ENCODE measurements around the gene DNASE2.

The DNASE2 gene

DNA sequence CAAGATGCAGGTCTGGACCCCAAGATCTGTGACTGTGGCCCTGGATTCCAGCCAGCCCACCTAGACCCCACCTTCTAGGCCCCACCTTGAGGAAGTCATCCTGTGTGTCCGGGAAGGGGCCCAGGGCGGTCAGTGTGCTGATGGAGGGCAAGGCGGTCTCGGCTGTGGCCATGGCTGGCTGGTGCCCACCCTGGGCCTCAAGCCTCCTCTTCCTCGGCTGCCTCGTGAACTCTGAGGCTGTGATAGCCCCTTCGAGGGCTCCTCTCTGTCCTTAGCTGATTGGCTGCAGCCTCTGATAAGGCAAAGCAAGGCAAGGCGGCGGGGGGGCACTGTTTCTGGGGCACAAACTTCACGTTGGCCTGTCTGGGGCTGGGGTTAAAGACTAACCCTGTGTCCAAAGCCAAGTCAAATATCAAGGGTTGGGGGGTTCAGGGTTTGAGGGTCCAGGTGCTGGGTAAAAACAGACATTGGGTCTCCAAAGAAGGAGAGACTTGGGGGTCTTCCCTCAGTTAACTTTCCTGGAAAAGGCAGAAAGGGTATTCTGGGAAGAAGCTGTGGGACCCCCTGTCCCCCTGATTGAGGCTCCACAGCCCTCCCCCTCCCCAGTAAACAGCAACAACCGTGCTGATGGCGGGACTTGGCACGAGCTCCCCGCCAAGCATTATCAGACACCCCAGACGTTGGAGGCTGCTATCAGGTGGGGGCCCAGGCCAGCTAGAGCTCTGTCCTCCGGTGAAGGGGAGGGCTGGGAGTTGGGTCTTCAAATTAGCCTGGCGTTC is 5.9 kb upstream of the DNASE2 start, which contains the start of gene KLF1:
Gene KLF1, minus strand, starts transcription at position 233 of the 779 bp plus-strand sequence. Its CDS starts 61 bp downstream, at position 172.
- DNase-seq (ENCODE audit: low read depth) = no peak

DNA sequence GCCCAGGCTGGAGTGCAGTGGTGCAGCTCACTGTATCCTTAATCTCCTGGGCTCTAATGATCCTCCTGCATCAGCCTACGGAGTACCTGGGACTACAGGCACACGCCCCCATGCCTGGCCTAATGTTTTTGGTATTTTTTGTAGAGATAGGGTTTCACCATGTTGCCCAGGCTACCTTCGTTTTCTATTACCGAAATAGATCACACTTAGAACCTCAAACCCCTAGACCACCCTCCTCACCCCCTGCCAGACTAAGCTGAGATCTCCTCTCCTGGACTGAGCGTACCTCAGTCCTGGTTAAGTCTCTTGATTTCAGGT is 5.4 kb upstream of the DNASE2 start:
- DNase-seq (ENCODE audit: low read depth) = no peak

DNA sequence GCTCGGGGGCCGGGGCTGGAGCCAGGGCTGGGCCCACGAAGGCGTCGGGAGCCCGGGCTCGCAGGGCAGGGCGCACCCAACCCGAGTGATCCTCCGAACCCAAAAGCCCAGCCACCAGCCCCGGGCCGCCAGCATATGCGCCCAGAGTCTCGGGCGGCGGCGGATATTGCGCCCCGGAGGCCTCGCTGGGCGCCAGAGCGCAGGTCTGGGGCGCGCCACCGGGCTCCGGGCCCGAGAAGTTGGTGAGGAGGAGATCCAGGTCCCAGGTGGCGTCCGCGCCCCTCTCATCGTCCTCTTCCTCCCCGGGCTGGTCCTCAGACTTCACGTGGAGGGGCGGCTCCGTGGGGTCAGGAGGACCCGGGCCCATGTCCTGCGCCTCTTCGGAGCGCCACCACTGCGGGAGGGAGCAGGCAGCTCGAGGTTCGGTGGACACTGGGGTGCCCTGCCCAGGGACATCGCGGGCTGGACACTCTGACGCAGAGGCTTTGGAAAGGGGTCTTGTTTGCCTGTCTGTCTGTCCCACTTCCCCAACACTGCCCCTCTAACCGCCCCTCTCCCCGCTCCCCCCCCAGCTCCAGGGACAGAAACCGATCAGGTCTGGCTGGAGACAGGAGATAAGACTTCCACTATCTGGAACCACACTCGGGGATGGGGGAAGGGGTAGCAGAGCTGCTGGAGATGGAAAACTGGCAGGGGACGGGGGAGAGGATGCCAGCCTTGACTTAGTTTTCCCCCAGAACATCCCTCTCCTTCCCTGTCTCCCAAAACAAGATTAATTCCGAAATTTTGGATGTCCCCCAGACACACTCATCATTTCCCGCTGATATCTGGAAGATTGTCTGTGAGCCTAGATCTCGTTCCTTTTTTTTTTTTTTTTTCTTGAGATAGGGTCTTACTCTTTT is 4.8 kb upstream of the DNASE2 start:
- no peak for DNase-seq (ENCODE audit: low read depth)

DNA sequence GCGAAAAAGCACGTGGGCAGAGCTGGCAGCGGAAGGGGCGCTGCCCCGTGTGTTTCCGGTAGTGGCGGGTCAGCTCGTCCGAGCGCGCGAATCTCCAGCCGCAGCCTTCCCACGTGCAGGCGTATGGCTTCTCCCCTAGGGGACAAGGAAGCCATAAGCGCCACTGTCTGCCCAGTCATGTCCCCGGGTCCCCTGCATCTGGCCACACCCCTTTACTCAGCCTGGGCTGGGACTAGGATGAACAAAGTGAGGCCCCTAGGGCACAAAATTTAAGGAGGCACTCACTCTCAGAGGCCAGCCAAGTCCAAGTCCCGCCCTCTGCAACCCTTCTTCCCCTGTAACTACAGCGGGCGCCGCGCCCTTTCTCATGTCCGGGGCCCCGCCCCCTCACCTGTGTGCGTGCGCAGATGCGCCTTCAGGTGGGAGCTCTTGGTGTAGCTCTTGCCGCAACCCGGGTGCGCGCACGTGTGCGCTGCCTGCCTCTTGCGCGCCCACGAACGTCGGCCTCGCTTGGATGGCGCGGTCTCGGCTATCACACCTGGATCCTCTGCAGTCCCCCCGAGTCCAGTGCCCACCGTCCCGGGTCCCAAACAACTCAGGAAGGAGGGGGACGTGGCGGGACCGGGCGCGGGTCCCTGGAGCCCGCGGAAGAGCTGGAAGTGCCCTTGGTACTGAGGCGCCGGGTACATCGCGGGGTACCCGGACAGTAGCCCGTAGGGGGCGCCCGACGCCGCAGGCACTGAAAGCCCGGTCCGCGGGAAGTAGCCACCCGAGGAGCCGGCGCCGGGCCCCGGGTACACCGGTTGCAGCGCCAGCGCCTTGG is 3.9 kb upstream of the DNASE2 start:
- no peak for DNase-seq (ENCODE audit: low read depth)

DNA sequence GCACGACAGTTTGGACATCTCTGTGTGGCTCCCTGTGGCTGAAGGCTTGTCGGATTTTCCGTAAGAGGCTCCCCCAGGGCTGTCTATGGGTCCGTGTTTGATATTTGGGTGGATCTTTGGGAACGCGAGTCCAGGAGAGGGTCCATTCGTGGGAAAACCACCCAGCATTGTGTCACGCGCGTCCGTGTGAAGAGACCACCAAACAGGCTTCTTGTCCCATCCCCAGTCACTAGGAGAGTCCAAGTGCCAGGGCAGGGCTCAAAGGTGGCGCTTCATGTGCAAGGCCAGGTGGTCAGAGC is 3.3 kb upstream of the DNASE2 start:
- DNase-seq (ENCODE audit: low read depth) = no peak

DNA sequence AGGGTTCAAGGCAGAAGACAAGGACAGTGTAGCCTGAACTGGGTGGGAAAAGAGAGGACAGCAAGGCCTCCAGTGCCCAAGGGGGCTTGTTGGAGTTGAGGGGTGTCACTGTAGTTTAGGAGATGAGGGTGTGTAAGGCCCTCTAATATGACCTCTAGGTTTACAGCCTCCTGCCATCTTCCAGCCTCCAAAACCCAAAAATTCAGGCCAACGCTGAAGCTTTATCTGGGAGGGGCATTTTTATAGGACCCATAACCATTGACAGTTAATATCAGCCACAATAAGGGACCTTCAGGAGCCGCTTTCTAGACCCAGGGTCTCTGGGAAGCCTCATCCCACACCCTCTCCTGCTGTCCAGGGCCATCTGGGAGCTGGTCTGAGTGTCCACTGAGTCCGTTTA is 3.0 kb upstream of the DNASE2 start:
- no peak for DNase-seq (ENCODE audit: low read depth)

DNA sequence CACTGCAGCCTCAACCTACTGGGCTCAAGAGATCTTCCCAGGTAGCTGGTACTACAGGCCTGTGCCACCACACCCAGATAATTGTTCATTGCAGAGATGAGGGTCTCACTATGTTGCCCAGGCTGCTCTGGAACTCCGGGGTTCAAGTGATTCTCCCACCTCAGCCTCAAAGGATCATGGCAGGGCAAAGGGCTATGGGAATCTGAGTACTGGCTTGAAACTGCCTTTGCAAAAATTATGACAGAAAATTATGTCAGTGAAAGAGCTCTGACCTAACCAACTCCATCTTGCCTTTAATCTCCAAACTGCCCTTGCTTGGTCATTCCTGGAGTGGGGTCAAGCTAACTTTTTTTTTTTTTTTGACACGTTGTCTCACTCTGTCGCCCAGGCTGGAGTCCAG is 1.3 kb upstream of the DNASE2 start:
- DNase-seq (ENCODE audit: low read depth) = no peak

DNA sequence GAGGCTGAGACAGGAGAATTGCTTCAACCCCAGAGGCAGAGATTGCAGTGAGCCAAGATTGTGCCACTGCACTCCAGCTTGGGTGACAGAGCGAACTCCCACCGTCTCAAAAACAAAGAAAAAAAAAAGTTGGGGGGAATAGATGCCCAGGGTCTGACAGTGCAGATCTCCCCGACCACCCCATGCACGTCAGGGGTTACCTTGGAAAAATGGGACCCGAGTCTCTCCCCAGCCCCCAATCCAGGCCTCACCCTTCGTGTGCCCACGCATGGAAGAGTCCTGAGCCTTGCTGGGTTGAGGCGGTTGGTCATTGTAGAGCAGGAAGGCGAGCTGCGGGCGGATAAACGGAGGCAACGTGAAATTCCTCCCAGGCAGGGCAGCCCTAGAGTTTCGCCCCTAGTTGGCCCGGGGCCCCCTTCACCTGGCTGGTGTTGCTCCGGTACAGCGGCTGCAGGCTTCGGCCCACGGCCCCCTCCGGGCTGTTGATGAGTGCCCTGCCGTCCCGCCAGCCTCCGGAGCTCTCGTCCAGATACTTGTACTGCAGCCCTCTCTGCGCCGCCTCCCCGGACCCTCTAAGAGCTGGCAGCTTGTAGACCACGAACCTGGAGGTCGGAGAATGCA is 588 bp downstream of the DNASE2 start:
- DNase-seq (ENCODE audit: low read depth) = no peak

DNA sequence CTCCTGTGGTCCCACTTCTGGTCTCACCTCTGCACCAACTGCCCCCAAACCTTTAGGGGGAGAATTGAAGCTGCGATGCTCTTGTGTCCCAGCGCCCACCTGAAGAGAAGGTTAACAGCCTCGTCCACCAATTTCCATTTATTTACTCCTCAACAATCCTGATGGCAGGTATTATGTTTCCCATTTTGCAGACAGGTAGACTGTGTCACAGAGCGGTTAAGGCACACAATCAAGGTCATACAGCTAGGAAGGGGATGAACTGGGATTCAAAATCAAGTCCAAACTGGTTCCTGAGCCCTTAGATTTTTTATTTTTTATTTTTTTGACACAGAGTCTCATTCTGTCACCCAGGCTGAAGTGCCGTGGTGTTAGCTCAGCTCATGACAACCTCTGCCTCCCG is 6.2 kb downstream of the DNASE2 start:
- DNase-seq (ENCODE audit: low read depth) = no peak

DNA sequence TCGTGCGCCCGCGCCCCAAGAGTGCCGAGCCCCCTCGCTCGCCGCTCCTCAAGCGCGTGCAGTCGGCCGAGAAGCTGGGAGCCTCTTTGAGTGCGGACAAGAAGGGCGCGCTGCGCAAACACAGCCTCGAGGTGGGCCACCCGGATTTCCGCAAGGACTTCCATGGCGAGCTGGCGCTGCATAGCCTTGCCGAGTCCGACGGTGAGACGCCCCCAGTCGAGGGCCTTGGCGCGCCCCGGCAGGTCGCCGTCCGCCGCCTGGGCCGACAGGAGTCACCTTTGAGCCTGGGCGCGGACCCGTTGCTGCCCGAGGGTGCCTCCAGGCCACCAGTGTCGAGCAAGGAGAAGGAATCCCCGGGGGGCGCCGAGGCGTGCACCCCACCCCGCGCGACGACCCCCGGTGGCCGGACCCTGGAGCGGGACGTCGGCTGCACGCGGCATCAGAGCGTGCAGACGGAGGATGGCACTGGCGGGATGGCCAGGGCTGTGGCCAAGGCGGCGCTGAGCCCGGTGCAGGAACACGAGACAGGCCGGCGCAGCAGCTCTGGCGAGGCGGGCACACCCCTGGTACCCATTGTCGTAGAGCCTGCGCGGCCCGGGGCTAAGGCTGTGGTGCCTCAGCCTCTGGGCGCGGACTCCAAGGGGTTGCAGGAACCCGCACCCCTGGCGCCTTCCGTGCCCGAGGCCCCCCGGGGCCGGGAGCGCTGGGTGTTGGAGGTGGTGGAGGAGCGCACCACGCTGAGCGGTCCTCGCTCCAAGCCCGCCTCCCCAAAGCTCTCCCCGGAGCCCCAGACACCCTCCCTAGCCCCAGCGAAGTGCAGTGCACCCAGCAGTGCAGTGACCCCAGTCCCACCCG is 7.1 kb downstream of the DNASE2 start:
- DNase-seq (ENCODE audit: low read depth) = no peak

DNA sequence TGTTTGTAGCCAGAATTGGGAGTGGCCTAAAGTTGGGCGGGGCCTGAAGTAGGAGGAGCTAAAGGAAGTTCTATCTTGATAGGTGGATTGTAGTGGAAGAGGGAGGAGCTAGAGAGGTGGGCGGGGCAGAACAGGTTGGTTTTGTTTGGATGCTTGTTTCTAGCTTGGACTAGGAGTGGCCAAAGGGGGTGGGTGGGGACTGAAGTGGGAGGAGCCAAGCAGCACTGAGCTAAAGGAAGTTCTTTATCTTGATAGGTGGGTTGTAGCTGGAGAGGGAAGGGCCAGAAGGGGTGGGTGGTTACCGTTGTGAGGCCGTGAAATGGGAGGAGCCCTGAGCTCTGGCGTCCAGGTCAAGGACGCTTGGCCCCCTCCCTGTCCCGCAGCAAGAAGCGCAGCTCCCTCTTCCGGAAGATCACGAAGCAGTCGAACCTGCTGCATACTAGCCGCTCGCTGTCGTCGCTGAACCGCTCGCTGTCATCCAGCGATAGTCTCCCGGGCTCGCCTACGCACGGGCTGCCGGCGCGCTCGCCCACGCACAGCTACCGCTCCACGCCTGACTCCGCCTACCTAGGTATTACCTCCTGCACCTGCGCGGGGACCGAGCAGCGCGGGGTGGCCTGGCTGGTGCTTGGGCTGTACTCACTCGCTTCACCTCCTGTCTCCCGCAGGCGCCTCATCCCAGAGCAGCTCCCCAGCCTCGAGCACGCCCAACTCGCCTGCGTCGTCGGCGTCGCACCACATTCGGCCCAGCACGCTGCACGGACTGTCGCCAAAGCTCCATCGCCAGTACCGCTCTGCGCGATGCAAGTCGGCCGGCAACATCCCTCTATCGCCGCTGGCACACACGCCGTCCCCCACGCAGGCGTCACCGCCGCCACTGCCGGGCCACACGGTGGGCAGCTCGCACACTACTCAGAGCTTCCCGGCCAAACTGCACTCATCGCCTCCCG is 8.0 kb downstream of the DNASE2 start:
- no peak for DNase-seq (ENCODE audit: low read depth)

DNA sequence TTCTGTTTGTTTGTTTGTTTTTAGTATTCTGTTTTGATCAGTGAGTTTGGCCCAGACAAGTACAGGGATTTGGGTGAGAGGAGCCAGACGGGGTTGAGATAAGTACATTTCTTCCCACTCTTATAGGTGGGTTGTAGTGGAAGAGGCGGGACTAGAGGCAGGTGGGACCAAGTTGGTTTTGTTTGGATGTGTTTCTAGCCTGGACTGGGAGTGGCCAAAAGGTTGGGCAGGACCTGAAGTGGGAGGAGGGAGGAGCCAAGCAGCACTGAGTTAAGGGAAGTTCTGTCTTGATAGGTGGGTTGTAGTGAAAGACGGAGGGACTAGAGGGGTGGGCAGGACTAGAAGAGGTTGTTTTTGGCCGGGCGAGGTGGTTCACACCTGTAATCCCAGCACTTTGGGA is 9.0 kb downstream of the DNASE2 start:
- no peak for DNase-seq (ENCODE audit: low read depth)

DNA sequence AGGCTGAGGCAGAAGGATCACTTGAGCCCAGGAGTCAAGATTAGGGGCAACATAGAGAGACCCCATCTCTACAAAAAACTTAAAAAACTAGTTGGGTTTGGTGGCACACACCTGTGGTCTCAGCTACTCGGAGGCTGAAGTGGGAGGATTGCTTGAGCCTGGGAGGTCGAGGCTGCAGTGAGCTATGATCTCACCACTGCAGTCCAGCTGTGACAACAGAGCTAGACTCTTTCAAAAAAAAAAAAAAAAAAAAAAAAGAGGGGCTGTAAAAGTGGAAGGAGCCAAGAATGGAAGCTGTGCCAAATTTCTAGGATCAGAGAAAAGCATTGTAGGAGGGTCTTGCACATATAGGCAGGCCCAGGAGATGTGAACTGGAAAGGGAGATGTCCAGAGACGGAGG is 9.6 kb downstream of the DNASE2 start:
- DNase-seq (ENCODE audit: low read depth) = no peak

DNA sequence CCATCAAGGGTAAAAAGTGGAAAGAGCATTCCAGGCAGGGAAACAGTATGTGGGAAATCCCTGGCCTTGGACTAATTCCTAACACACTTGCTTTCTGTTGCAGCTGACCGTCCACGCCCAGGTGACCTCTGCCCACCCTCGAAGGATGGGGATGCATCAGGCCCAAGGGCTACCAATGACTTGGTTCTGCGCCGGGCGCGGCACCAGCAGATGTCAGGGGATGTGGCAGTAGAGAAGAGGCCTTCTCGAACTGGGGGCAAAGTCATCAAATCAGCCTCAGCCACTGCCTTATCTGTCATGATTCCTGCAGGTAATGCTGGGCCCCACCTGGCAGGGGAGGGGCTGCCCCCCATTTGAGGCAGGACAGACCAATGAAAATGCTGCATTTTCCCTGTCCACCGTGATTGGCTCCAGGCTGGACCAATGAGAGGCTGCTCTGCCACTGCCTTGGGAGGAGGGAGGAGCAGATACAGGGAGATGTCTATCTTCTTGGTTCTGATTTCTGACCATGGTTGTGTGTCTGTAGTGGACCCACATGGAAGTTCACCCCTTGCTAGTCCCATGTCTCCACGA is 12.6 kb downstream of the DNASE2 start:
- DNase-seq (ENCODE audit: low read depth) = no peak

DNA sequence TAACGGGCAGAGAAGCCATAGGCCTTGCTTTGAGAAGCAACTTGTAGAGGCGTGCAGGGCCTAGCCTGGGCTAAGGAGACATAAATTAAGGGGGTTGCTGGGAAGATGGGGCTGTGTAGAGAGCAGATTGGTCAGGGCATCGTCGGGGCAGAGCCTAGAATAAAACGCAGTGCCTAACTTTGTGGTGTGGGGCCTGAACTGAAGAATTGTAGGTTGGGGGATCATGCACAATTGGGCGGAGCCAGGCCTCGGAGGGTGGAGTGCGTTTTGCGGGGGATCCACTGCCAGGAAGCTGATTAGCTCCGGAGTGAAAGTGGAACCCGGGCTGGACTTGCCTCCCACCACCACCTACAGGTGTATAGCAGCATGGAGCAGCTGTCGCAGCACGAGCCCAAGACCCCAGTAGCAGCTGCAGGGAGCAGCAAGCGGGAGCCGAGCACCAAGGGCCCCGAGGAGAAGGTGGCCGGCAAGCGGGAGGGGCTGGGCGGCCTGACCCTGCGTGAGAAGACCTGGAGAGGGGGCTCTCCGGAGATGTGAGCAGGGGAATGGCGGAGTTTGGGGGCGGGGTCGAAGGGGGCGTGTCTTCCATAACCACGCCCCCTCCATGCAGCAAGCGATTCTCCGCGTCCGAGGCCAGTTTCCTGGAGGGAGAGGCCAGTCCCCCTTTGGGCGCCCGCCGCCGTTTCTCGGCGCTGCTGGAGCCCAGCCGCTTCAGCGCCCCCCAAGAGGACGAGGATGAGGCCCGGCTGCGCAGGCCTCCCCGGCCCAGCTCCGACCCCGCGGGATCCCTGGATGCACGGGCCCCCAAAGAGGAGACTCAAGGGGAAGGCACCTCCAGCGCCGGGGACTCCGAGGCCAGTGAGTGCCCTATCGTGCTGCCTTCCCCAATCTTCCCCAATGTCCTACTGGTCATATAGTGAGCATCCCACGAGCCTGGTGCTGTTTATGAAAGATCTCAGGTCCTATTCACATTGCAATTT is 13.8 kb downstream of the DNASE2 start:
- no peak for DNase-seq (ENCODE audit: low read depth)

DNA sequence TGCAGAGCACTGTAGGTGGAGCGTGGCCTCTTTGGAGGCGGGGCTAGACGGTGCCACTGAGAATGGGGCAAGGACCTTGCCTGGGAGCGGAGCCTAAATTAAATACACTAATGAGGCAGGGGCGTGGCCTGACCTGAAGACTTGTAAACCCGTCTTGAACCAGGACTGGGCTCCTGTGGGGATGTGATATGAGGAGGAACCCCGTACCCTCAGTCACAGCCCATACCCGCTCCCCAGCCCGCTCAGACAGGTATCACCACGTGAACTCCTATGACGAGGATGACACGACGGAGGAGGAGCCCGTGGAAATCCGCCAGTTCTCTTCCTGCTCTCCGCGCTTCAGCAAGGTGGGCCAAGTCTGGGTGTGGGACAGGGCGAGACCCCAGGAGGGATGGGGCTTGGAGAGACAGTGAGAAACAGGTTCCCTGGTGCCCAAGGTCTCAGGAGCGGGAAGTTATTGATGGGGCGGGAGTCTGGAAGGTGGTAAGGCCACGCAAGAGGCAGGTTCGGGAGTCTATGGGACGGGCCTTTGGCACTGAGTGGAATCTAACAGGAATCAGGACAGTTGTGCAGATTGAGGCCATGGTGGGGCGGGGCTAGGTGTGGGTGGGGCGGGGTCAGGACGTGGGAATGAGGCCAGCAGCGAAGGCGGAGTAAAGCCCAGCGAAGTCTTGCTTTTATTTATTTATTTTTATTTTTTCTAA is 14.7 kb downstream of the DNASE2 start:
- no peak for DNase-seq (ENCODE audit: low read depth)

DNA sequence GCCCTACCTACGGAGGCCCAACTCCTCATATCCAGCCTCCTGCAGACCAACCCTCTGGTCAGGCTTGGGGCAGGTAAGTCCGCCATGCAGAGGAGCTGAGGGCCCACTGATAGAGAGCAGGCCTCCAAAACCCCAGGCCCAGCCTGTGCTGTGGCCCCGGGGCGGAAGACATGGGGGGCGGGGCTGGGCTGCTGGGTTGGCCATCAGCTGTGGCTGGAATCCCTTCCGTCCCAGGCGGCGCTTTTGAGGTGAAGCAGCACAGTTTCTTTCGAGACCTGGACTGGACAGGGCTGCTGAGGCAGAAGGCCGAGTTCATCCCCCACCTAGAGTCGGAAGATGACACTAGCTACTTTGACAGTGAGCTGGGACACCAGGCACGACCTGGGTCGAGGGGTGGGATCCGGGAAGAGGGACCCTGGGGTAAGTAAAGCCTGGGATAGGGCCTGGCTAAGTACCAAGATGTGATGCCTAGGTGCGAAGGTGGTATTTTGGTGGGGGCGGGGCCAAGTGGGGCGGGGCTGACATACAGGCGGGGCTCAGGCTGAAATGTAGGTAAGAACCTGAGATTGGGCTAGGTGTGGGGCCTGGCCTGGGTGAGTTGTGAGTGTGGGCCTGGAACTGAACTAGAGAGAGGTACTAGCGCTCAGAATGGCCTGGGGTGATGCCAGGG is 15.4 kb downstream of the DNASE2 start:
- DNase-seq (ENCODE audit: low read depth) = no peak

Measured in HS-27A (cell line).